Gastrocnemius medialis (tissue), 4 donors: Measurements from ENCODE around the gene GALNT10.

ENCODE experiments used
- CTCF ChIP-seq, 5 experiments: fragments of 450-650 bp in 3 of 5; fragments of 200-600 bp in 2 of 5; sonication (generic) in 2 of 5; IDR thresholded peaks in 4 of 5; conservative IDR thresholded peaks in 1 of 5; 1 replicate in 4 of 5; 2 replicates in 1 of 5; pipeline ENCODE4 v1.5.1; 2016 to 2019; ENCODE audit warnings: antibody characterized with exemption in 5 of 5, mild to moderate bottlenecking in 3 of 5, moderate library complexity in 3 of 5
- POLR2A ChIP-seq, 2 donors: fragments of 450-650 bp; IDR thresholded peaks; one replicate each; pipeline ENCODE4 v1.6.1; 2017; ENCODE audit warnings: antibody characterized with exemption in 2 of 2, mild to moderate bottlenecking in 2 of 2, moderate library complexity in 2 of 2

DNA sequence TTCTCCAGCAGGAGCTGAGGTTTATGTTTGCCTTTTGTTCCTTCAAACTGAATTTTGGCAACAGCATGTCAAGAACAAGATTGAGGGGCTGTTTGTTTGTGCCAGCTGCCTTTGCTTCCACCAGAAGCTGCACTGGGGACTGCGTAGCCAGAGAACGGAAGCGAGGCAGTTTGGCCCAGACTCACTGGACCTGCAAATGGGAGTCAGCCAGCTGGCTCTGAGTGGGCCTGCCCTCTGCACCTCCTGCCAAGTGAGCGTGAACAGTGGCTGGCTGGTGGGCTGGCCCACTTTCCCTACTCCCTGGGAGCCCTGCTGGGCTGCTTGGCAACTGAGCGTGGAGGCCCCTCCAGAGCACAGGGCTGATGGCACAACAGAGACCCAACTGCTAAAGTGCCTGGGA lies 111.6 kb downstream of the GALNT10 start:
- no peak for TF ChIP-seq CTCF (IDR thresholded peaks at IDR 0.05 in 4 of 5, conservative IDR thresholded peaks at IDR 0.05 in 1 of 5)
- no peak for TF ChIP-seq POLR2A (IDR thresholded peaks at IDR 0.05)
